NB4 (cell line): ENCODE measurements around the gene CEBPB.

Experiments used
- POLR2A ChIP-seq: IDR thresholded peaks from 2 replicates; pipeline ENCODE4 v1.6.1; 2011; ENCODE audit warnings: mild to moderate bottlenecking; ENCODE audit not compliant: insufficient read length; ENCODE audit errors: extremely low read depth
- TF ChIP-seq, protein P1 (sequence below): IDR thresholded peaks from one replicate; pipeline ENCODE4 v1.5.1; 2012; ENCODE audit warnings: low read depth, low read length

- TF ChIP-seq, protein P1, sequence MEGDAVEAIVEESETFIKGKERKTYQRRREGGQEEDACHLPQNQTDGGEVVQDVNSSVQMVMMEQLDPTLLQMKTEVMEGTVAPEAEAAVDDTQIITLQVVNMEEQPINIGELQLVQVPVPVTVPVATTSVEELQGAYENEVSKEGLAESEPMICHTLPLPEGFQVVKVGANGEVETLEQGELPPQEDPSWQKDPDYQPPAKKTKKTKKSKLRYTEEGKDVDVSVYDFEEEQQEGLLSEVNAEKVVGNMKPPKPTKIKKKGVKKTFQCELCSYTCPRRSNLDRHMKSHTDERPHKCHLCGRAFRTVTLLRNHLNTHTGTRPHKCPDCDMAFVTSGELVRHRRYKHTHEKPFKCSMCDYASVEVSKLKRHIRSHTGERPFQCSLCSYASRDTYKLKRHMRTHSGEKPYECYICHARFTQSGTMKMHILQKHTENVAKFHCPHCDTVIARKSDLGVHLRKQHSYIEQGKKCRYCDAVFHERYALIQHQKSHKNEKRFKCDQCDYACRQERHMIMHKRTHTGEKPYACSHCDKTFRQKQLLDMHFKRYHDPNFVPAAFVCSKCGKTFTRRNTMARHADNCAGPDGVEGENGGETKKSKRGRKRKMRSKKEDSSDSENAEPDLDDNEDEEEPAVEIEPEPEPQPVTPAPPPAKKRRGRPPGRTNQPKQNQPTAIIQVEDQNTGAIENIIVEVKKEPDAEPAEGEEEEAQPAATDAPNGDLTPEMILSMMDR, result no peak
- TF ChIP-seq POLR2A, result no peak
Observed at GRCh38 chr20:50141811-50142561, 48.6 kb upstream of the CEBPB start.
